GM21576 (cell line): ENCODE measurements around the gene FSD1.
"Not testable (repeated sequence)": the region's sequence is repeated elsewhere in the genome, so short reads cannot be mapped to it uniquely, and the experiment has no call there.

Source experiments
- ATAC-seq: cut with Tn5 transposase; IDR thresholded peaks from one replicate; pipeline ENCODE4 v1.9.1; 2021; ENCODE audit warnings: mild to moderate bottlenecking, moderate library complexity; ENCODE audit not compliant: unreplicated experiment

The FSD1 gene

DNA sequence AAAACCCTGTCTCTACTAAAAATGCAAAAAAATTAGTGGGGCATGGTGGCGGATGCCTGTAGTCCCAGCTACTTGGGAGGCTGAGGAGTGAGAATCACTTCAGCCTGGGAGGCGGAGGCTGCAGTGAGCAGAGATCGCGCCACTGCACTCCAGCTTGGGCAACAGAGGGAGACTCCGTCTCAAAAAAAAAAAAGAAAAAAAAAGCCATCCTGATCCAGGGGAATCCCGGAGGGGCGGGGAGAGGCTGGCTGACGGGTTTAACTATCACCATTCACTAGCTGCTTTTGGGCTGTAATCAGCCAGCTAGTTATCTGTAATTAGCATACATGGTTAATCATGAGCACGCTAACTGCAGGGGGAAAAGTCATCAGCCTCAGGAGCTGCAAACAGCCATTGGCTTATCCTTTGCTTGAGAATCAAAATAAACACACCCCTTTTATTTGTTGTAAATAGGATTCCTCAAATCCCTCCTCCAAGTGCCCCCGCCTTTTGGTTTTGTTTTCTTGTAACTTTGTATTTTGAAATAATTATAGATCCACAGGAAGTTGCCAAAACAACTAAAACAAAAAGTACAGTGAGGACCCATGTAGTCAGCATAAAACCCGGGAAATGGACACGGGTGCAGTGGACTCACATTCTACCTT, 9.6 kb downstream of the FSD1 start:
- ATAC-seq: no peak

GRCh38 chr19:4316956-4317355, 12.6 kb downstream of the FSD1 start:
- ATAC-seq: no peak

GRCh38 chr19:4318460-4318859, 14.1 kb downstream of the FSD1 start:
- ATAC-seq: no peak

- no peak for ATAC-seq
Observed at GRCh38 chr19:4319067-4319718, 14.8 kb downstream of the FSD1 start.

- ATAC-seq: no peak
Observed at GRCh38 chr19:4320419-4320818, 16.0 kb downstream of the FSD1 start.

DNA sequence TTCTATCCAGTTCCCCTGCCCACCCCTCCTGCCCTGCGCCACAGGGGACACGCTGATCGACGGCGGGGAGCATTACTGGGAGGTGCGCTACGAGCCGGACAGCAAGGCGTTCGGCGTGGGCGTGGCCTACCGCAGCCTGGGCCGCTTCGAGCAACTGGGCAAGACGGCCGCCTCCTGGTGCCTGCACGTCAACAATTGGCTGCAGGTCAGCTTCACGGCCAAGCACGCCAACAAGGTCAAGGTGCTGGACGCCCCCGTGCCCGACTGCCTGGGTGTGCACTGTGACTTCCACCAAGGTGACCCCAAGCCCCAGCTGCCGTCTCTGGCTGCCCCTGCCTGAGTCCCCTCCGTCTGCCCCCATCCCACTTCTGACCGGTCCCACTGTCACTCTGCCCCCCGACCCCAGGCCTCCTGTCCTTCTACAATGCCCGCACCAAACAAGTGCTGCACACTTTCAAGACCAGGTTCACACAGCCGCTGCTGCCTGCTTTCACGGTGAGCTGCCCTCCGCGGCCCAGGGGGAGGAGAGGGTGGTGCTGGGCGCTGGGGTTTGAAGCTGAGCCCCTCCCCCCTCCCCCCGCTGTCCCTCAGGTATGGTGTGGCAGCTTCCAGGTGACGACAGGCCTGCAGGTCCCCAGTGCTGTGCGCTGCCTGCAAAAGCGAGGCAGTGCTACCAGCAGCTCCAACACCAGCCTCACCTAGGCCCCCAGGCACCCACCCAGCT, 18.7 kb downstream of the FSD1 start:
- ATAC-seq: no peak

- no peak for ATAC-seq
Observed at GRCh38 chr19:4323692-4324091, 19.3 kb downstream of the FSD1 start.

DNA sequence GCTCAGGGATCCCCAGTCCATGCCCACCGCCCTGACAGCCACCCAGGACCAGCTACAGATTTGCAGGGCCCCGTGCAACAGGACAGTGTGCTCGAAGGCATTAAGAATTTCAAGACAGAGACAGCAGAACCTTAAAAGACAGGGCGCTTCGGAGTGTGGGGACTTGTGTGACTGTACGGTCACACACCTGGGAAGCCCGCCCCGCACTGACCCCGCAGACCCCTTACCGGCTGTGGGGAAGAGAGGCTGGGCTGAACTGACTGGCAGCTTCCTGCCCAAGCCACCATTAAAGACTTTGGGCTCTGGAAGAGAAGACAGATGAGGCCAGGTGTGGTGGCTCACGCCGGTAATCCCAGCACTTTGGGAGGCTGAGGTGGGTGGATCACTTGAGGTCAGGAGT, 19.8 kb downstream of the FSD1 start:
- no peak for ATAC-seq

DNA sequence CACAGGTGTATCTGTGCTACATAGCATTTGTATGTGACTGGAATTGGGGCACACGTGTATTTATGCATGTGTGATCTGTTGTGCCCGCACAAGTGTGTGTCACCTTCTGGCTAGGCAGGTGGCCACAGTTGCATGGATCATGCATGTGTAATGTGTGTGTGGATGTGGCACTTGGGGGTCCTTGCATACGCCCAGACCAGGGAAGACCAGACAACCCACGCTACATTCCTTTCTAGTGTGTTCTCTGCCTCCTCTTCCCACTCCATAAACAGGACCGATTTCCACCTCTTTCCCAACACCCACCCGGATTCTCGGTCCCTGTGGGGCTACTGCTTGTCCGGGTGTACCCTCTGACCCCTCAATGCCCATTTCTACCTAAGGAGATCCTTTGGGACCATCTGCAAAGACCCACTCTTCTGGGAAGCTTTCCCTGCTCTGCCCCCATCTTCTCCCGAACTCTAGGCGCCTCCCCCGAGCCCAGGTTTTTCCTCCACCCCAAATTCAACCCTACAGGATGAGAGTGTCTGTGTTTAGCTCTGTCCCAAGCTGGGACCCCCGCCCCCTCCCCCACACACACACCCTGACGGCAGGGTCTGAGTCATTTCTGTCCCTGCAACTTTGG, 21.9 kb downstream of the FSD1 start:
- ATAC-seq: no peak

DNA sequence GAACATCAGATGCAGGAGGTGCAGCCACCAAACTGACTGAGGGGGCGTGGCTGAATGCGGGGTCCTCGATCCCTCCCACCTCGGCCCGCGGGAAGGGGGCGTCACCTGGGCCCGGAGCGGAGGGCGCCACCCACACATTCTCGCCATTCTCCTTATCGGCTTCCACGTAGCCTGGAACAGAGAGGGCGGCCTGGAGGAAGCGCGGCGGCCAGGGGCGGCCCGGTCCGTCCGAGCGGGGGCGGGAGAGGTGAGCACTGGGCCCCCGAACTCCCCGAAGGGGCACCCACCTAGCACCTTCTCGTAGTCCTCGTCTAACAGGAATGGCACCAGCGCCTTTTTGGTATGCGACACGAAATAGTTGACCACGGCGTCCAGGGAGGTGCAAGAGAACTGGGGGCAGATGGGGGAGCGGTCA, 22.4 kb downstream of the FSD1 start:
- no peak for ATAC-seq

GRCh38 chr19:4327252-4327876, 23.0 kb downstream of the FSD1 start:
- no peak for ATAC-seq

DNA sequence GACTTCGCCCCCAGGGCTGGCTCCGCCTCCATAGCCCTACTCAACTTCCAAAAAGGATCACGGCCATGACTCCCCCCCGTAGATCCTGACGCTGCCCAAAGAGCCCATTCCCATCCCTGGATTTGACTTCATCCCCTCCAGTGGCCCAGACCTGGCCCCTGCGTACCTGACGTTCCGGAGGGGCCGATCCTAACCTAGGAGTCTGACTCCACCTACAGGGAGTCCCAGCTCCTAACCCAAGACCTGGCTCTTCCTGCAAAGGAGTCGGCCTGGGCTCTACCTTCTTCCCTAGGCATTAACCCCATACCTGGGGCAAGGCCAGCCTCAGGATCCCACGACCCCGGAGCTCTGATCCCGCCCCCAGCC, 23.5 kb downstream of the FSD1 start:
- no peak for ATAC-seq

- ATAC-seq: peak; percentile 66
Observed at GRCh38 chr19:4328243-4328990, 24.0 kb downstream of the FSD1 start.

DNA sequence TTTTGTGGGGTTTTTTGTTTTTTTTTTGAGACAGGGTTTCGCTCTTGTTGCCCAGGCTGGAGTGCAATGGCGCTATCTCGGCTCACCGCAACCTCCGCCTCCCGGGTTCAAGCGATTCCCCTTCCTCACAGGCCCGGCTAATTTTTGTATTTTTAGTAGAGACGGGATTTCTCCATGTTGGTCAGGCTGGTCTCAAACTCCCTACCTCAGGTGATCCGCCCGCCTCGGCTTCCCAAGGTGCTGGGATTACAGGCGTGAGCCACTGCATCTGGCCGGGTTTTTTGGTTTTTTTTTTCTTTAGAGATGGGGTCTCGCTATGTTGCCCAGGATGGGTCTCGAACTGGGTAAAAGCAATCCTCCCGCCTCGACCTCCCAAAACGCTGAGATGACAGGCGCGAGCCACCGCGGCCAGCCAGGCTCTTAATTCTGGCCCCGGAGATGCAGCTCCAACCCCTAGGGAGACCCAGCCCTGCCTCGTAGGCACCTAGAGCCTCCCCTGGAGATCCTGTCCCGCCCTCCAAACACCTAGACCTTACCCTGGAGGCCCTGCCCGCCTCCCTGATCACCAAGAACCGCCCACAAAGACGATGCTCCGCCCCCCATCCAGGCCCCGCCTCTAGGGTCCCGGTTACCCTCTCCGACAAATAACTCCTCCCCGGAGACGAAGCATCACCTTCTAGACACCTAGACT, 24.7 kb downstream of the FSD1 start:
- not testable (repeated sequence) for ATAC-seq

- no peak for ATAC-seq
Observed at GRCh38 chr19:4329858-4330257, 25.5 kb downstream of the FSD1 start.

DNA sequence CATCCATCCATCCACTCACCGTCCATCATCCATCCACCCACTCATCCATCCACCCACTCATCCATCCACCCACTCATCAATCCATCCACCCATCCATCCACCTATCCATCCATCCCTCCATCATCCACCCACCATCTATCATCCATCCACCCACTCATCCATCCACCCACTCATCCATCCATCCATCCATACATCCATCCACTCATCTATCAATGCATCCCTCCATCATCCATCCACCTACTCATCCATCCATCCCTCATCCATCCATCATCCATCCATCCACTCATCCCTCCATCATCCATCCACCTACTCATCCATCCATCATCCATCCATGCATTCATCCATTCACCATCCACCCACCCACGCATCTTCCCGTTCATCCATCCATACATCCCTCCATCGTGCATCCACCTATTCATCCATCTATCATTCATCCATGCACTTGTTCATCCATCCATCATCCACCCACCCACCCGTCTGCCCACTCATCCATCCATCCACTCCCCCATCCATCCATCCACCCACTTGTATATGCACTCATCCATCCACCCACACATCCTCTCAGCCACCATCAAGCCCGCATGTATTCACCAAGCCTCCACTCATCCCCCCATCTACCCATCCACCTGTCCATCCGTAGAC, 30.7 kb downstream of the FSD1 start:
- ATAC-seq: no peak

- ATAC-seq: no peak
Observed at GRCh38 chr19:4337906-4338440, 33.6 kb downstream of the FSD1 start.

- ATAC-seq: no peak
Observed at GRCh38 chr19:4338441-4339355, 34.3 kb downstream of the FSD1 start, which contains the start of gene STAP2. Gene STAP2 (minus strand): TSS chr19:4338827. CDS start chr19:4338753, 74 bp downstream.
